GM21786 (cell line): ENCODE data around the gene PTCD1.

ENCODE experiments used
- ATAC-seq: cut with Tn5 transposase; IDR thresholded peaks from one replicate; pipeline ENCODE4 v1.9.1; 2021; ENCODE audit not compliant: unreplicated experiment

PTCD1 gene

GRCh38 chr7:99408379-99409191 is 30.0 kb downstream of the PTCD1 start, which contains the start of the genes BUD31 and PDAP1:
Gene BUD31, plus strand, starts transcription at chr7:99408969. Its CDS starts 2,124 bp downstream, at chr7:99411093.
Gene PDAP1, minus strand, starts transcription at chr7:99408597. Its CDS starts 49 bp downstream, at chr7:99408548.
- ATAC-seq, result peak; percentile 81

GRCh38 chr7:99407872-99408378 is 30.7 kb downstream of the PTCD1 start:
- ATAC-seq, result no peak

GRCh38 chr7:99406557-99406956 is 32.0 kb downstream of the PTCD1 start:
- ATAC-seq, result no peak

- no peak for ATAC-seq
Measured at GRCh38 chr7:99404977-99405320, 33.6 kb downstream of the PTCD1 start.

GRCh38 chr7:99404235-99404976 is 34.2 kb downstream of the PTCD1 start:
- ATAC-seq, result no peak

- no peak for ATAC-seq
Measured at GRCh38 chr7:99403764-99404163, 34.8 kb downstream of the PTCD1 start.

- ATAC-seq, result no peak
Measured at GRCh38 chr7:99402854-99403253, 35.7 kb downstream of the PTCD1 start.

GRCh38 chr7:99399597-99399996 is 39.0 kb downstream of the PTCD1 start:
- ATAC-seq, result no peak

- ATAC-seq, result no peak
Measured at GRCh38 chr7:99398891-99399445, 39.6 kb downstream of the PTCD1 start.

- no peak for ATAC-seq
Measured at GRCh38 chr7:99397297-99397983, 41.2 kb downstream of the PTCD1 start.

GRCh38 chr7:99396418-99397296 is 41.9 kb downstream of the PTCD1 start:
- ATAC-seq, result no peak

- no peak for ATAC-seq
Measured at GRCh38 chr7:99395616-99396327, 42.8 kb downstream of the PTCD1 start.

GRCh38 chr7:99394188-99394502 is 44.5 kb downstream of the PTCD1 start:
- ATAC-seq, result no peak

- no peak for ATAC-seq
Measured at GRCh38 chr7:99393355-99394187, 45.0 kb downstream of the PTCD1 start.

- ATAC-seq, result peak; percentile 59
Measured at GRCh38 chr7:99392659-99393354, 45.8 kb downstream of the PTCD1 start.

- ATAC-seq, result no peak
Measured at GRCh38 chr7:99392046-99392445, 46.6 kb downstream of the PTCD1 start.

GRCh38 chr7:99390941-99391602 is 47.5 kb downstream of the PTCD1 start:
- ATAC-seq, result no peak

- ATAC-seq, result no peak
Measured at GRCh38 chr7:99389772-99390171, 48.8 kb downstream of the PTCD1 start.
